Right atrium auricular region (tissue), 2 donors: Measurements from ENCODE around the gene STUM. TPM values are rescaled to one million over a fixed set of nuclear protein-coding genes. Genes with fewer than 3 reads are reported as not detected.
A peak's percentile ranks its signal among the peaks of the same experiment; 100 is the strongest.

Experiments used
- DNase-seq: peaks from one replicate; pipeline ENCODE4 v3.0.0-alpha.2; 2019; ENCODE audit warnings: low spot score
- H3K27ac ChIP-seq, 2 donors: fragments of 200-600 bp; sonication (generic); 1 replicate in 1 of 2; 2 replicates in 1 of 2; pipeline ENCODE4 v1.5.1; 2016 to 2019
- H3K27me3 ChIP-seq, 2 donors: fragments of 200-600 bp; sonication (generic); one replicate each; pipeline versions ENCODE4 v1.5.1 to v1.6.0; 2017 to 2019
- H3K36me3 ChIP-seq: fragments of 200-600 bp; sonication (generic); one replicate; pipeline ENCODE4 v1.5.1; 2016
- H3K4me1 ChIP-seq, 2 donors: fragments of 200-600 bp; sonication (generic); one replicate each; pipeline versions ENCODE4 v1.5.1 to v1.6.0; 2017 to 2019
- H3K4me3 ChIP-seq, 2 donors: fragments of 200-600 bp; sonication (generic); 1 replicate in 1 of 2; 2 replicates in 1 of 2; pipeline ENCODE4 v1.5.1; 2017 to 2019; ENCODE audit warnings: mild to moderate bottlenecking in 1 of 2, moderate library complexity in 1 of 2
- H3K9me3 ChIP-seq, 2 donors: fragments of 200-600 bp; sonication (generic); one replicate each; pipeline ENCODE4 v1.5.1; 2019
- CTCF ChIP-seq, 2 donors: fragments of 200-600 bp; sonication (generic); IDR thresholded peaks; one replicate each; pipeline ENCODE4 v1.5.1; 2019; ENCODE audit warnings: antibody characterized with exemption in 2 of 2
- total RNA-seq, 2 donors: library from RNA; depleted of rRNA; stranded (reverse); fragments of >200 nt; gene quantifications; one replicate each; pipeline ENCODE4 v1.1.0, GENCODE V29; 2016

Gene STUM
- total RNA-seq, 2 donors from 2014 or later = 0.43 to 0.70 TPM

- no peak for DNase-seq
Measured at GRCh38 chr1:226586650-226587422, 38.3 kb downstream of the STUM start.

GRCh38 chr1:226588484-226588883 lies 39.9 kb downstream of the STUM start:
- H3K27me3 ChIP-seq = no peaks in the 10 kb centered on the region
- H3K36me3 ChIP-seq = no peaks in the 10 kb centered on the region
- no peaks in the 10 kb centered on the region for H3K4me1 ChIP-seq
- TF ChIP-seq CTCF (IDR thresholded peaks at IDR 0.05) = no peak
- H3K4me3 ChIP-seq = no peak overlapping the region
- peak overlapping the region; percentile 39 to 61 for H3K27ac ChIP-seq
- no peaks in the 10 kb centered on the region for H3K9me3 ChIP-seq
- no peak for DNase-seq

More at GRCh38 chr1:226586650-226587422, 38.3 kb downstream of the STUM start:
- no peaks in the 10 kb centered on the region for H3K4me1 ChIP-seq
- no peaks in the 10 kb centered on the region for H3K27me3 ChIP-seq
- no peaks in the 10 kb centered on the region for H3K9me3 ChIP-seq
- no peak overlapping the region for H3K4me3 ChIP-seq
- H3K27ac ChIP-seq = no peak overlapping the region
- no peak for TF ChIP-seq CTCF (IDR thresholded peaks at IDR 0.05)
- H3K36me3 ChIP-seq = no peaks in the 10 kb centered on the region

GRCh38 chr1:226589008-226589733 lies 40.6 kb downstream of the STUM start:
- Histone ChIP-seq H3K4me3 (no peak overlapping the region), H3K27me3 (no peaks in the 10 kb centered on the region), H3K36me3 (no peaks in the 10 kb centered on the region), H3K4me1 (no peaks in the 10 kb centered on the region), H3K9me3 (no peaks in the 10 kb centered on the region), H3K27ac (peak overlapping the region; percentile 39 to 61)
- TF ChIP-seq CTCF (IDR thresholded peaks at IDR 0.05) = no peak
- no peak for DNase-seq

GRCh38 chr1:226590614-226591013 lies 42.0 kb downstream of the STUM start:
- Histone ChIP-seq H3K27me3 (no peaks in the 10 kb centered on the region), H3K36me3 (no peaks in the 10 kb centered on the region), H3K4me3 (no peak overlapping the region), H3K27ac (no peak overlapping the region), H3K4me1 (no peaks in the 10 kb centered on the region), H3K9me3 (peaks cover 0 to 3% of the 10 kb centered on the region in 2 donors)
- DNase-seq = no peak
- no peak for TF ChIP-seq CTCF (IDR thresholded peaks at IDR 0.05)

DNA sequence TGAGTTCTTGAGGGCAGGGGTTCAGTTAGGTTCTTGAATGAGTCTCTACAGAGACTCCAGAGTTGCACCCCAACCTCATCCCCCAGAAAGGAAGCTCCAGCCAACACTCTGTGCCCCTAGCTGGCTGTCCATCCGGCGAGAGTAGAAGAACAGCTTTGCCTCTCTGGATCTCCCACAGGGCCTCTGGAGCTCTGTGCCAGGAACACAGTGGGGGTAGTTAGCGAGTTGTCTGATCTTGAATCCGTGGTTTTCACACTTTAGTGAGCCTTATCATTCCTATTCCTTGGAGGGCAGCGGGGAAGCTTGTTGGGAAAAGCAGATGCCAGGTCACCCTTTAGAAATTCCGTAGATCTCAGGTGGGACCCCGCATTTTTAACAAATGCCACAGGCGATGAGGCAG lies 45.0 kb downstream of the STUM start:
- no peak for DNase-seq

More for the DNA sequence above, 45.0 kb downstream of the STUM start:
- no peaks in the 10 kb centered on the region for H3K27me3 ChIP-seq
- no peak overlapping the region for H3K4me3 ChIP-seq
- no peak overlapping the region for H3K27ac ChIP-seq
- H3K9me3 ChIP-seq = peaks cover 0 to 5% of the 10 kb centered on the region in 2 donors
- H3K36me3 ChIP-seq = no peaks in the 10 kb centered on the region
- no peak for TF ChIP-seq CTCF (IDR thresholded peaks at IDR 0.05)
- H3K4me1 ChIP-seq = no peaks in the 10 kb centered on the region
